Memory B cell (primary cell): ENCODE results near the gene GEMIN7.

Experiments used
- ATAC-seq: fragments of 150-1000 bp; cut with Tn5 transposase; 2 replicates; pipeline ENCODE4 v1.10.0; 2021; ENCODE audit warnings: low read depth, mild to moderate bottlenecking, moderate library complexity
- DNase-seq, 2 donors: peaks; one replicate each; pipeline ENCODE4 v3.0.0; 2022; ENCODE audit warnings: low spot score in 2 of 2
- H3K27ac Mint-ChIP-seq: one replicate; pipeline ENCODE4 v1.8.0; 2022; ENCODE audit warnings: mild to moderate bottlenecking, moderate library complexity, mixed read lengths
- H3K27me3 Mint-ChIP-seq: one replicate; pipeline ENCODE4 v1.8.0; 2022; ENCODE audit warnings: mixed read lengths
- H3K36me3 Mint-ChIP-seq: one replicate; pipeline ENCODE4 v1.8.0; 2022; ENCODE audit warnings: mild to moderate bottlenecking, mixed read lengths
- H3K4me1 Mint-ChIP-seq: one replicate; pipeline ENCODE4 v1.8.0; 2022; ENCODE audit warnings: mixed read lengths
- H3K4me3 Mint-ChIP-seq: one replicate; pipeline ENCODE4 v1.8.0; 2022; ENCODE audit warnings: mild to moderate bottlenecking, moderate library complexity, mixed read lengths
- H3K9me3 Mint-ChIP-seq: one replicate; pipeline ENCODE4 v1.8.0; 2022; ENCODE audit warnings: mixed read lengths

The GEMIN7 gene

GRCh38 chr19:45071545-45071938 is 7.5 kb upstream of the GEMIN7 start:
- Mint-ChIP-seq H3K4me3 (no peak overlapping the region), H3K36me3 (peaks cover 21% of the 10 kb centered on the region)
- no peak for ATAC-seq

GRCh38 chr19:45071969-45072790 is 6.9 kb upstream of the GEMIN7 start:
- peak overlapping the region; percentile 24 for H3K27ac Mint-ChIP-seq

More at GRCh38 chr19:45071545-45071938, 7.5 kb upstream of the GEMIN7 start:
- no peak for DNase-seq
- Mint-ChIP-seq H3K4me1 (peaks cover 17% of the 10 kb centered on the region), H3K9me3 (no peaks in the 10 kb centered on the region), H3K27me3 (no peaks in the 10 kb centered on the region), H3K27ac (no peak overlapping the region)

GRCh38 chr19:45074744-45075300 is 4.2 kb upstream of the GEMIN7 start:
- Mint-ChIP-seq H3K36me3 (peaks cover 8% of the 10 kb centered on the region), H3K9me3 (no peaks in the 10 kb centered on the region), H3K4me1 (peaks cover 28% of the 10 kb centered on the region), H3K27ac (peak overlapping the region; percentile 89), H3K27me3 (no peaks in the 10 kb centered on the region), H3K4me3 (peak overlapping the region; percentile 96)
- ATAC-seq (no peak), DNase-seq (no peak)

More at GRCh38 chr19:45071969-45072790, 6.9 kb upstream of the GEMIN7 start:
- H3K36me3 Mint-ChIP-seq = peaks cover 16% of the 10 kb centered on the region
- H3K9me3 Mint-ChIP-seq = no peaks in the 10 kb centered on the region
- H3K4me1 Mint-ChIP-seq = peaks cover 23% of the 10 kb centered on the region
- H3K4me3 Mint-ChIP-seq = no peak overlapping the region
- ATAC-seq = no peak
- DNase-seq = no peak
- no peaks in the 10 kb centered on the region for H3K27me3 Mint-ChIP-seq

- DNase-seq = peak; percentile 64 to 74
- peak overlapping the region; percentile 89 for H3K27ac Mint-ChIP-seq
Measured at GRCh38 chr19:45075301-45076028, 3.6 kb upstream of the GEMIN7 start.

GRCh38 chr19:45076029-45076850 is 2.8 kb upstream of the GEMIN7 start, which contains the start of gene ZNF296:
ZNF296 (minus strand) TSS chr19:45076478; CDS start chr19:45076373, 105 bp downstream.
- Mint-ChIP-seq H3K4me1 (peaks cover 30% of the 10 kb centered on the region), H3K36me3 (peaks cover 7% of the 10 kb centered on the region), H3K27me3 (no peaks in the 10 kb centered on the region), H3K27ac (peak within 1 kb of the TSS; percentile 89), H3K4me3 (peak within 1 kb of the TSS; percentile 96), H3K9me3 (no peaks in the 10 kb centered on the region)
- peak; percentile 78 to 79 for DNase-seq
- ATAC-seq = peak; percentile 60

More at GRCh38 chr19:45075301-45076028, 3.6 kb upstream of the GEMIN7 start:
- H3K27me3 Mint-ChIP-seq = no peaks in the 10 kb centered on the region
- peaks cover 29% of the 10 kb centered on the region for H3K4me1 Mint-ChIP-seq
- peak; percentile 61 for ATAC-seq
- peak overlapping the region; percentile 96 for H3K4me3 Mint-ChIP-seq
- no peaks in the 10 kb centered on the region for H3K9me3 Mint-ChIP-seq
- peaks cover 8% of the 10 kb centered on the region for H3K36me3 Mint-ChIP-seq

- Mint-ChIP-seq H3K27me3 (no peaks in the 10 kb centered on the region), H3K4me3 (peak overlapping the region; percentile 96), H3K9me3 (no peaks in the 10 kb centered on the region), H3K4me1 (peaks cover 37% of the 10 kb centered on the region), H3K36me3 (peaks cover 12% of the 10 kb centered on the region), H3K27ac (peak overlapping the region; percentile 49)
- ATAC-seq = no peak
- DNase-seq = no peak
Measured at GRCh38 chr19:45076851-45077730, 2.0 kb upstream of the GEMIN7 start.

- ATAC-seq (no peak), DNase-seq (no peak)
- Mint-ChIP-seq H3K4me3 (peak overlapping the region; percentile 97), H3K36me3 (peaks cover 12% of the 10 kb centered on the region), H3K27ac (peak overlapping the region; percentile 98), H3K27me3 (no peaks in the 10 kb centered on the region), H3K4me1 (peaks cover 34% of the 10 kb centered on the region), H3K9me3 (no peaks in the 10 kb centered on the region)
Measured at GRCh38 chr19:45078390-45079062, 534 bp upstream of the GEMIN7 start.

GRCh38 chr19:45079911-45080370 is 881 bp downstream of the GEMIN7 start:
- Mint-ChIP-seq H3K36me3 (peaks cover 12% of the 10 kb centered on the region), H3K4me1 (peaks cover 30% of the 10 kb centered on the region), H3K27ac (peak overlapping the region; percentile 98), H3K27me3 (no peaks in the 10 kb centered on the region), H3K9me3 (no peaks in the 10 kb centered on the region), H3K4me3 (peak overlapping the region; percentile 97)
- ATAC-seq (no peak), DNase-seq (no peak)

GRCh38 chr19:45082170-45082569 is 3.1 kb downstream of the GEMIN7 start:
- Mint-ChIP-seq H3K27ac (peak overlapping the region; percentile 43), H3K36me3 (peaks cover 12% of the 10 kb centered on the region), H3K9me3 (no peaks in the 10 kb centered on the region), H3K27me3 (no peaks in the 10 kb centered on the region), H3K4me1 (peaks cover 24% of the 10 kb centered on the region), H3K4me3 (peak overlapping the region; percentile 17)
- ATAC-seq (no peak), DNase-seq (no peak)

- Mint-ChIP-seq H3K4me1 (peaks cover 20% of the 10 kb centered on the region), H3K4me3 (no peak overlapping the region), H3K36me3 (peaks cover 18% of the 10 kb centered on the region), H3K27me3 (no peaks in the 10 kb centered on the region), H3K9me3 (no peaks in the 10 kb centered on the region), H3K27ac (peak overlapping the region; percentile 45)
- ATAC-seq (no peak), DNase-seq (no peak)
Measured at GRCh38 chr19:45086480-45086879, 7.4 kb downstream of the GEMIN7 start.

- no peak for ATAC-seq
- DNase-seq = no peak
- H3K4me1 Mint-ChIP-seq = peaks cover 12% of the 10 kb centered on the region
- peak overlapping the region; percentile 2 for H3K27ac Mint-ChIP-seq
- no peaks in the 10 kb centered on the region for H3K27me3 Mint-ChIP-seq
- no peaks in the 10 kb centered on the region for H3K9me3 Mint-ChIP-seq
- peaks cover 10% of the 10 kb centered on the region for H3K36me3 Mint-ChIP-seq
- peak overlapping the region; percentile 43 for H3K4me3 Mint-ChIP-seq
Measured at GRCh38 chr19:45087531-45087930, 8.5 kb downstream of the GEMIN7 start.

GRCh38 chr19:45090034-45090433 is 11.0 kb downstream of the GEMIN7 start:
- ATAC-seq (no peak), DNase-seq (no peak)
- H3K27me3 Mint-ChIP-seq = no peaks in the 10 kb centered on the region
- peaks cover 25% of the 10 kb centered on the region for H3K4me1 Mint-ChIP-seq
- no peaks in the 10 kb centered on the region for H3K9me3 Mint-ChIP-seq
- peaks cover 11% of the 10 kb centered on the region for H3K36me3 Mint-ChIP-seq
- no peak overlapping the region for H3K27ac Mint-ChIP-seq
- H3K4me3 Mint-ChIP-seq = no peak overlapping the region
